Lower lobe of right lung (tissue), 2 donors: ENCODE data around the gene EEPD1. TPM values are rescaled to one million over a fixed set of nuclear protein-coding genes. Genes with fewer than 3 reads are reported as not detected.
"Not testable (repeated sequence)": the region's sequence is repeated elsewhere in the genome, so short reads cannot be mapped to it uniquely, and the experiment has no call there.

Source experiments
- ATAC-seq, 2 donors: fragments of 200-7000 bp; cut with Tn5 transposase; one replicate each; pipeline ENCODE4 v1.9.1; 2020 to 2022; ENCODE audit warnings: mild to moderate bottlenecking in 2 of 2, moderate library complexity in 2 of 2
- DNase-seq: peaks from one replicate; pipeline ENCODE4 v3.0.0-alpha.2; 2020
- H3K27ac ChIP-seq: fragments of 200-600 bp; one replicate; pipeline ENCODE4 v1.8.0; 2022
- H3K27me3 ChIP-seq: fragments of 200-600 bp; one replicate; pipeline ENCODE4 v1.8.0; 2022; ENCODE audit warnings: low read depth
- H3K36me3 ChIP-seq: fragments of 200-600 bp; one replicate; pipeline ENCODE4 v1.8.0; 2022; ENCODE audit warnings: mild to moderate bottlenecking
- H3K4me1 ChIP-seq: fragments of 200-600 bp; one replicate; pipeline ENCODE4 v1.8.0; 2022
- H3K4me3 ChIP-seq: fragments of 200-600 bp; one replicate; pipeline ENCODE4 v1.8.0; 2022; ENCODE audit warnings: mild to moderate bottlenecking
- H3K9me3 ChIP-seq: fragments of 200-600 bp; one replicate; pipeline ENCODE4 v1.8.0; 2022
- CTCF ChIP-seq: fragments of 200-600 bp; IDR thresholded peaks from one replicate; pipeline ENCODE4 v1.8.0; 2022; ENCODE audit warnings: antibody characterized with exemption, mild to moderate bottlenecking
- intact Hi-C: fragments of 100-400 bp; cut with DNase I; formaldehyde crosslinking; loops from one replicate; pipeline ENCODE4 v1.11.0; 2022
- total RNA-seq: library from RNA; stranded (reverse); fragmentation: NEBNext Ultra II Directional; extraction: Animal tissue kit (Norgen Biotek cat#: 25700); gene quantifications from one replicate; pipeline ENCODE4 v1.2.1, GENCODE V29; 2021
- donor health status: DM: no; HTN: yes; CAD: no; lungs with severe emphysema.

Gene EEPD1
- total RNA-seq, 1 donor from 2014 or later: 7.9 TPM

DNA sequence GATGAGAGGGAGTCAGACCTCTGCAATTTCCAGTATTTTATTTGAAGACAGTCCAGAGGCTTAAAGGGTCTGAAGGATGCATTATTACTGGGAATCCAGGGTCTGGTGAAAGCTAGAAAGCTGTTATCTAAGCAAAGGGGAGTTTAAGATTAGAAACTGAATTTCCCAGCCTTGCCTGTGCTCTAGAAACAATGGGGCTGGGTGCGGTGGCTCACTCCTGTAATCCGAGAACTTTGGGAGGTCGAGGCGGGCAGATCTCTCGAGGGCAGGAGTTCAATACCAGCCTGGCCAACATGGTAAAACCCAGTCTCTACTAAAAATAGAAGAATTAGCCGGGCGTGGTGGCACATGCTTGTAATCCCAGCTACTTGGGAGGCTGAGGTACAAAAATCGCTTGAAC is 165.1 kb downstream of the EEPD1 start:
- ATAC-seq: no peak
- H3K36me3 ChIP-seq: no peaks in the 10 kb centered on the region
- H3K9me3 ChIP-seq: no peaks in the 10 kb centered on the region
- no peak for DNase-seq
- H3K27ac ChIP-seq: no peak overlapping the region
- no peak overlapping the region for H3K4me3 ChIP-seq
- no peak for TF ChIP-seq CTCF
- H3K4me1 ChIP-seq: no peaks in the 10 kb centered on the region
- intact Hi-C loops: no loop called here
- H3K27me3 ChIP-seq: no peaks in the 10 kb centered on the region

DNA sequence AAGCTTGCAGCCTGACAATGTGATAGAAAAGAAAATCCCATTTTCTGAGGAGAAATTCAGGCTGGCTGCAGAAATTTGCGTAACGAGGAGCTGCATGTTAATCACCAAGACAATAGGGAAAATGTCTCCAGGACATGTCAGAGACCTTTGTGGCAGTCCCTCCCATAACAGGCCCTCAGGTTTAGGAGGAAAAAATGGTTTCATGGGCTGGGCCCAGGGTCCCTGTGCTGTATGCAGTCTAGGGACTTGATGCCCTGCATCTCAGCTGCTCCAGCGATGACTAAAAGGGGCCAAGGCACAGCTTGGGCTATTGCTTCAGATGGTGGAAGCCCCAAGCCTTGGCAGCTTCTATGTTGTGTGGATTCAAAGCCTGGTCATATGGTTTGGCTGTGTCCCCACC is 168.2 kb downstream of the EEPD1 start:
- H3K27me3 ChIP-seq, ATAC-seq, H3K27ac ChIP-seq, H3K4me1 ChIP-seq, H3K9me3 ChIP-seq, intact Hi-C loops, H3K4me3 ChIP-seq, H3K36me3 ChIP-seq, DNase-seq: not testable (repeated sequence)

DNA sequence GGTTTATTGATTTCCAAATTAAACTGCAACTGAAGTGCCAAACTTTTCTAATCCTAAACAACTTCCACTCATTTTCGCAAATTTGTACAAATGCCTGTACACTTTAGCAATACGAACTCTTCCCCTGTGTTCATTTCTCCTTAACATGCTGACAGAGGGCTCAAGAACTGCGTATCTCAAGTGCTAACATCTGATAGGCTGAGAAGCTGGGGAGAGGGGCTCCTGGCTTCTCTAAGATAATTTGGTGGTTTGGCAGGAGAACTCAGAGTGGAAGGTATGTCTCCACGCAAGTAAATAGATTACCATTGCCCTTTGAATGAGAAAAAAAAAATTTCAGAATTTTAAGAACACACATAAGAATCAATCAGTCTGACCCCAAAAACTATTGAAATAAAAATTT is 183.3 kb downstream of the EEPD1 start:
- H3K36me3 ChIP-seq: no peaks in the 10 kb centered on the region
- ATAC-seq (no peak), DNase-seq (no peak)
- no peaks in the 10 kb centered on the region for H3K27me3 ChIP-seq
- no peak overlapping the region for H3K4me3 ChIP-seq
- no peaks in the 10 kb centered on the region for H3K9me3 ChIP-seq
- no peak overlapping the region for H3K27ac ChIP-seq
- intact Hi-C loops: no loop called here
- no peaks in the 10 kb centered on the region for H3K4me1 ChIP-seq
- no peak for TF ChIP-seq CTCF

DNA sequence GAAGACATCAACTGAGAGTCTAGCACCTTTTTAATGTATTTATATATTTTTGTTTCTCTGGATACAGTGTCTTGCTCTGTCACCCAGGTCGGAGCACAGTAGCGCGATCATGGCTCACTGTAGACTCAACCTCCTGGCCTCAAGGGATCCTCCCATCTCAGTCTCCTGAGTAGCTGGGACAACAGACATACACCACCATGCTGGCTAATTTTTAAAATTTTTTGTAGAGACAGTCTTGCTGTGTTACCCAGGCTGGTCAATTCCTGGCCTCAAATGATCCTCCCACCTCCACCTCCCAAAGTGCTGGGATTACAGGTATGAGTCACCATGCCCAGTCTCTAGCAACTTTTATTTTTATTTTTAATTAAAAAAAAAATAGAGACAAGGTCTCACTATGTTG is 185.2 kb downstream of the EEPD1 start:
- TF ChIP-seq CTCF: no peak
- no peaks in the 10 kb centered on the region for H3K4me1 ChIP-seq
- H3K4me3 ChIP-seq: no peak overlapping the region
- no peaks in the 10 kb centered on the region for H3K36me3 ChIP-seq
- no peak for ATAC-seq
- no peaks in the 10 kb centered on the region for H3K9me3 ChIP-seq
- no peaks in the 10 kb centered on the region for H3K27me3 ChIP-seq
- intact Hi-C loops: no loop called here
- no peak for DNase-seq
- H3K27ac ChIP-seq: no peak overlapping the region

DNA sequence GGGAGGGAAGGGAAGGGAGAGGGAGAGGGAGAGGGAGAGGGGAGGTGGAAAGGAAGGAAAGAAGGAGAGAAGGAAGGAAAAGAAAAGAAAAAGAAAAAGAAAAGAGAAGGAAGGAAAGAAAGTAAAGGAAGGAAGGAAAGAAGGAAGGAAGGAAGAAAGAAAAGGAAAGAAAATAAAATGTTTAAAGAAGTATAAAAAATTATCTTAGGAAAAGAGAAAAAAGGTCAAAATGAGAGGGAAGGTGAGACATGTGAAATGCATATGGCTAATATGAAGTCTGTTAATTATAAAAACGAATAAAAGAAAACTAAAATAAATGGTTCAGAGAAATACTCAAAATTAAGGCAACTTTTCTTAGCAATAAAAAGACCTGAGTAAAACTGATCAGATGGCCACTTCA is 190.5 kb downstream of the EEPD1 start:
- Histone ChIP-seq H3K9me3 (no peaks in the 10 kb centered on the region), H3K36me3 (no peaks in the 10 kb centered on the region), H3K4me1 (no peaks in the 10 kb centered on the region), H3K27ac (no peak overlapping the region), H3K4me3 (no peak overlapping the region), H3K27me3 (no peaks in the 10 kb centered on the region)
- DNase-seq (no peak), ATAC-seq (no peak)
- no peak for TF ChIP-seq CTCF
- intact Hi-C loops: no loop called here

DNA sequence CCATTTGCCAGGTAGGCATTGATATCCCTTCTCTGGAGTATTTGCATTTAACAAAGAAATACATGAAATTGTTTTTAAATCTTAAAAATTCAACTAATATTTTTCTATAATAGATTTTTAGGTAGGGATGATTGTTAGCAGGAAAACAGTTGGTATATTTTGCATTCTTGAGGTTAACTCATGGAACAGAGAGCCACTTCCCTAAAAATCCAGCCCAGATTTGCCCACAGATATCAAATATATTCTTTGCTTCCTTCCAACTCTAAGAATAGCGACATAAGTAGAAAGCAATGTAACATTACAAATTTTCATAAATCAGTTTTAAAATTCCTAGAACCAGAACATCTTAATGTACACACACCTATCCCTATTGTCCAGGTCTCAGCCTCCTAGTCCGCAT is 191.6 kb downstream of the EEPD1 start:
- intact Hi-C loops: no loop called here

More for the DNA sequence above, 191.6 kb downstream of the EEPD1 start:
- Histone ChIP-seq H3K27ac (no peak overlapping the region), H3K4me3 (no peak overlapping the region), H3K9me3 (no peaks in the 10 kb centered on the region), H3K36me3 (no peaks in the 10 kb centered on the region), H3K4me1 (no peaks in the 10 kb centered on the region), H3K27me3 (no peaks in the 10 kb centered on the region)
- ATAC-seq (no peak), DNase-seq (no peak)
- no peak for TF ChIP-seq CTCF
